Fibroblast of mammary gland (primary cell): ENCODE measurements around the gene SMR3A.

ENCODE experiments used
- DNase-seq: peaks from one replicate; pipeline ENCODE4 v3.0.0-alpha.2; 2010; ENCODE audit warnings: low read depth
- H3K4me3 ChIP-seq: 2 replicates; pipeline ENCODE4 v1.5.1; 2011; ENCODE audit warnings: low read depth, mild to moderate bottlenecking, low read length, moderate library complexity; ENCODE audit not compliant: control insufficient read depth
- CTCF ChIP-seq: conservative IDR thresholded peaks from 2 replicates; pipeline ENCODE4 v1.5.1; 2011; ENCODE audit warnings: low read depth, low read length, inconsistent platforms; ENCODE audit not compliant: control insufficient read depth, insufficient read depth

Gene SMR3A

GRCh38 chr4:70360460-70360859 lies at the start of gene SMR3A:
Gene SMR3A, plus strand, starts transcription at chr4:70360760. Its CDS starts 1,356 bp downstream, at chr4:70362116.
- no peak for DNase-seq
- H3K4me3 ChIP-seq = no peak within 1 kb of the TSS
- no peak for TF ChIP-seq CTCF

GRCh38 chr4:70313736-70314135 lies 46.8 kb upstream of the SMR3A start:
- TF ChIP-seq CTCF = no peak
- no peak overlapping the region for H3K4me3 ChIP-seq
- DNase-seq = no peak

GRCh38 chr4:70315928-70316327 lies 44.6 kb upstream of the SMR3A start:
- H3K4me3 ChIP-seq = no peak overlapping the region
- no peak for DNase-seq
- no peak for TF ChIP-seq CTCF

- H3K4me3 ChIP-seq = no peak overlapping the region
- DNase-seq = no peak
- no peak for TF ChIP-seq CTCF
Measured at GRCh38 chr4:70326052-70326451, 34.5 kb upstream of the SMR3A start.

GRCh38 chr4:70334681-70335080 lies 25.9 kb upstream of the SMR3A start, which contains the start of gene CABS1:
Gene CABS1, plus strand, starts transcription at chr4:70334981. Its CDS starts 59 bp downstream, at chr4:70335040.
- TF ChIP-seq CTCF = no peak
- no peak within 1 kb of the TSS for H3K4me3 ChIP-seq
- no peak for DNase-seq

GRCh38 chr4:70336043-70336442 lies 24.5 kb upstream of the SMR3A start:
- TF ChIP-seq CTCF = no peak
- H3K4me3 ChIP-seq = no peak overlapping the region
- DNase-seq = no peak

GRCh38 chr4:70337886-70338420 lies 22.6 kb upstream of the SMR3A start:
- no peak for DNase-seq
- TF ChIP-seq CTCF = no peak
- no peak overlapping the region for H3K4me3 ChIP-seq
